Duodenal mucosa (tissue), 2 donors: Measurements from ENCODE around the gene NR1D1.

Experiments
- H3K27ac ChIP-seq: one replicate; pipeline ENCODE4 v1.7.0; 2013; ENCODE audit warnings: low read depth, low read length
- H3K27me3 ChIP-seq, 2 donors: one replicate each; pipeline ENCODE4 v1.7.0; 2013; ENCODE audit warnings: low read length in 2 of 2, control low read depth in 1 of 2; ENCODE audit not compliant: insufficient read depth in 2 of 2, control insufficient read depth in 1 of 2
- H3K36me3 ChIP-seq, 2 donors: one replicate each; pipeline ENCODE4 v1.7.0; 2013; ENCODE audit warnings: low read length in 2 of 2, control low read depth in 1 of 2; ENCODE audit not compliant: insufficient read depth in 2 of 2, control insufficient read depth in 1 of 2
- H3K4me1 ChIP-seq, 2 donors: one replicate each; pipeline ENCODE4 v1.7.0; 2013; ENCODE audit warnings: low read length in 2 of 2, control low read depth in 1 of 2; ENCODE audit not compliant: insufficient read depth in 2 of 2, control insufficient read depth in 1 of 2
- H3K4me3 ChIP-seq, 2 donors: one replicate each; pipeline ENCODE4 v1.7.0; 2013; ENCODE audit warnings: low read length in 2 of 2, low read depth in 1 of 2
- H3K9ac ChIP-seq, 2 donors: one replicate each; pipeline ENCODE4 v1.7.0; 2013; ENCODE audit warnings: low read length in 2 of 2, low read depth in 1 of 2
- H3K9me3 ChIP-seq, 2 donors: one replicate each; pipeline ENCODE4 v1.7.0; 2013; ENCODE audit warnings: low read length in 2 of 2, control low read depth in 1 of 2; ENCODE audit not compliant: control insufficient read depth in 1 of 2

Gene NR1D1

DNA sequence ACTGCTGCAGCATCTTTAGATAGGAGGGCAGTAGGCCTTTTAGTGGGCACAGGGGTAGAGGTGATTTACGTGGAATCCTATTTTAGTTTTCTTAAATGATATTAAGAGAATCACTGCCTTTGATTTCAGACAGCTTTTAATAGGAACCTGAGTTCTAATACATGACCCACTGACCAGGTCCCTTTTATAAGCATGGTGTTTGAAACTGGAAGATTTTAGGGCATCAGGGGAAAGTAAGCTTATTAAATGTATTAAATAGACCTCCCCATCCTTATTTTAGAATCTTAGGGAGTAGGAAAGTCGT lies 23.4 kb upstream of the NR1D1 start:
- no peaks in the 10 kb centered on the region for H3K27me3 ChIP-seq
- H3K27ac ChIP-seq, result peak overlapping the region; percentile 87
- no peaks in the 10 kb centered on the region for H3K9me3 ChIP-seq
- peak overlapping the region; percentile 92 for H3K9ac ChIP-seq
- peaks cover 8 to 20% of the 10 kb centered on the region in 2 donors for H3K36me3 ChIP-seq
- H3K4me3 ChIP-seq, result peak overlapping the region; percentile 92 to 98
- peaks cover 11 to 21% of the 10 kb centered on the region in 2 donors for H3K4me1 ChIP-seq

DNA sequence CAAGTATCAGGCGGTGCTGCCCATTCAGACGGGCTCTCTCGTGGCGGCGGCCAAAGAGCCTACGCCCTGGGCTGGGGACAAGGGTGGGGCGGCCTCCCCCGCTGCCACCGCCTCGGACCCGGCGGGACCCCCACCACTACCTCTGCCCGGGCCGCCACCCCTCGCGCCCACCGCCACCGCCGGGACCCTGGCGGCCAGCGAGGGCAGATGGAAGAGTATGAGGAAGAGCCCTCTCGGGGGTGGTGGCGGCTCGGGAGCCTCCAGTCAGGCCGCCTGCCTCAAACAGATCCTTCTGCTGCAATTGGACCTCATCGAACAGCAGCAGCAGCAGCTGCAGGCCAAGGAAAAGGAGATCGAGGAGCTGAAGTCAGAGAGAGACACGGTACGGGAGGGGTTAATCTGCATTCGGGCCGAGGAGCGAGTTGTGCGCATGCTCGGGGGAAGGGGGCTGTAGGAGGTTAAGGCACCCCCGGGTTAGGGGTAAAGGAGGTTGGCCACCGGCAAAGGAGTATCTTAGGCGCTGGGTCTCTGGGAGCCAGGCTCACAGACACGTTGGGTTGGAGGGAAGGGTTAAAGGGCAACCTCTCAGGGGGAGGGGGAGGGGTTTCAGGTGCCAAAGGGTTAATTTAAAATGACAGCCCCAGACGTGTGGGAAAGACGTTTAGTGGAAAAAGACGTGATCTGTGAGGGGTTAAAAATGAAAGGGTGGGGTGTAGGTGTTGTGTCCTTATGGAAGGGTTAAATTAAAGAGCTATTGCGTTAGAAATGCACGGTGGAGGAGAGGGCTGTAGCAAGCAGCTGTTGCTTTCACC lies 22.8 kb upstream of the NR1D1 start:
- peaks cover 11 to 21% of the 10 kb centered on the region in 2 donors for H3K4me1 ChIP-seq
- peak overlapping the region; percentile 87 for H3K27ac ChIP-seq

DNA sequence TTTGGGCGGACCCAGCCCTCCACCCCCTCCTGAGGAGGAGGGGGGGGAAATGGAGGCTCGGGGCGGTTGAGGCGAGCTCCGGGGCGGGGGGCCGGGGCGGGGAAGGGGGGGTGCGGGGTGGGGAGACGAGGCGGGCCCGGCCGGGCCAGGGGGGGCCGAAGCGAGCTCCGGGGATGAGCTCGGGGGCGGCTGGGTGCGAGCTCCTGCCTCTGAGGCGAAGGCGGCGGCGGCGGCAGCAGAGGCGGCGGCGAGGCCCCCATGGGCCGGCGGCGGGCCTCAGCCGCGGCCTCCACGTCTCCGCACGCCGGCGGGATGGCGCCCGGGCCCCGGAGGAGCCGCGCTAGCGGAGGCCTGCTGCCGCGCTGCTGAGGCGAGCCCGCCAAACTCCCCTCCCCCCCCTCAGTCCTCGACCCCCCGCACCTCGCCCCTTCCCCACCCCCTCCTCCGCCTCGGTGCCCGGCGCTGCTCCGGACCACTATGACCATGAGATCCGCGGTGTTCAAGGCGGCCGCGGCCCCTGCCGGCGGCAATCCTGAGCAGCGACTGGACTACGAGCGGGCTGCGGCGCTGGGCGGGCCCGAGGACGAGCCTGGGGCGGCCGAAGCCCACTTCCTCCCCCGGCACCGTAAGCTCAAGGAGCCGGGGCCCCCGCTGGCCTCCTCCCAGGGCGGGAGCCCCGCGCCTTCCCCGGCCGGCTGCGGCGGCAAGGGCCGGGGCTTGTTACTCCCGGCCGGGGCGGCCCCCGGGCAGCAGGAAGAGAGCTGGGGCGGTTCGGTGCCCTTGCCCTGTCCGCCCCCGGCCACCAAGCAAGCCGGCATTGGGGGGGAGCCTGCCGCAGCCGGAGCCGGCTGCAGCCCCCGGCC lies 22.0 kb upstream of the NR1D1 start:
- peaks cover 8 to 13% of the 10 kb centered on the region in 2 donors for H3K36me3 ChIP-seq
- peak overlapping the region; percentile 92 to 94 for H3K9ac ChIP-seq
- H3K4me1 ChIP-seq, result peaks cover 11 to 21% of the 10 kb centered on the region in 2 donors
- H3K27me3 ChIP-seq, result no peaks in the 10 kb centered on the region
- no peaks in the 10 kb centered on the region for H3K9me3 ChIP-seq
- peak overlapping the region; percentile 92 to 98 for H3K4me3 ChIP-seq
- peak overlapping the region; percentile 87 for H3K27ac ChIP-seq

More for the DNA sequence above, 22.8 kb upstream of the NR1D1 start:
- Histone ChIP-seq H3K9me3 (no peaks in the 10 kb centered on the region), H3K27me3 (no peaks in the 10 kb centered on the region), H3K36me3 (peaks cover 8 to 20% of the 10 kb centered on the region in 2 donors), H3K9ac (peak overlapping the region; percentile 92), H3K4me3 (peak overlapping the region; percentile 92 to 98)

DNA sequence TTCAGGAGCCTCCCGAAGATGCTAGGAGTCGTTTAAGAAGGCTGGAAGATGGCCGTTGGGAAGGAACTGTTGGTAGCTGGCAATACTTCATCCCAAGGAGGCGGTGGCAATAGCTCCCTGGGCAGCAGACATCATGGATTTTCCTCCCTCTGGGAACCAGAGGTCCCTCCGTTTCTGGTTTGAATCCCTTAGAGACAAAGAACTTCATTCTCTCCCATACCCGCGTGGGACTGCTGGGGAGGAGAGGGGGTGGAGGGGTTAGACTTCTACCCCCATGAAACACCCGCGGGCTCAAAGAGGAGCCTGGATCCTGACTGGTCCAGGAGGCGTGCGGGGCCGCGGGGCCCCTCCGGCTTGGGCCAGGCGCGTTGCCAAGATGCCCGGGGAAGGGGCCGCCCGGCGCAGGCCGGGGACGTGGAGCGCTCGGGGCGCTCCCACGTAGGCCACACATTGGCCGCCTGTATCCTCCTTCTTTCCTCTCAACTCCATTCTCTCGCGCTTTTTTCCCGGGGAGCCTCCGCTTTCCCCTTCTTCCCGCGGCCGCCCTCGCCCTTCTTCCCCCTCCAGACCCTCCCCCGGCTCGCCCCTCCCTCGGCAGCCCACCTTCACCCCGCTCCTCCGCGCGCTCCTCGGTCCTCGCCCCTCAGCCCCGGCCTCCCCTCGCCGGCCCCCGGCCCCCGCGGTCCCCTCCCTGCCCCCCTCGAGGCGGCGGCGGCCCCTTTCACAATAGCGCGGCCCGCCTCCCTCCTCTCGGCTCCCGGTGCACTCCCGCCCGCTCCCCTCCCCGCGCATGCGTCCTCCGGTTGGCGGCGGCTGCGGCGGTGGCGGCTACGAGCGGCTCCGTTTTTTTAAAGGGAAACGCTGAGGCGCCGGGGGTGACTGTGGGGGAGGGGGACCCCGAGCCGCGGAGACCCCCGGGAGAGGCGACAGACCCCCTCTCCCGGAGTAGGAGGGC lies 21.1 kb upstream of the NR1D1 start, which contains the start of gene MSL1:
MSL1 (plus strand) TSS at position 791 of the 955 bp plus-strand sequence. CDS start 642 bp downstream, outside the sequence.
- H3K36me3 ChIP-seq, result peaks cover 4 to 5% of the 10 kb centered on the region in 2 donors
- no peaks in the 10 kb centered on the region for H3K27me3 ChIP-seq
- peak within 1 kb of the TSS; percentile 87 for H3K27ac ChIP-seq
- peak within 1 kb of the TSS; percentile 92 to 98 for H3K4me3 ChIP-seq
- H3K9me3 ChIP-seq, result no peaks in the 10 kb centered on the region
- H3K4me1 ChIP-seq, result peaks cover 11 to 21% of the 10 kb centered on the region in 2 donors
- H3K9ac ChIP-seq, result peak within 1 kb of the TSS; percentile 92 to 94

DNA sequence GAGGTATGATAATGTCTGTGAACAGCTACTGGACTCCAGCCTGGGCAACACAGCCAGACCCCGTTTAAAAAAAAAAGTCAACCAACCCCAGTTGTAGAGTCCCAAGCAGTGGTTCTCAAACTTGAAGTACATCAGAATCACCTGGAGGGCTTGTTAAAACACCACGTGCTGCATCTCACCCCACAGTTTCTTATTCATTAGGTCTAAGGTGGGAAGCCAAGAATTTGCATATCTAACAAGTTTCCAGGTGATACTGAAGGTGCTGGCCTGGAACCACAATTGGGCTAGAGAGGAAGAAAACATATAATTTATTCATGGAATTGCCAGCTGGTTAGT lies 14.7 kb upstream of the NR1D1 start:
- no peaks in the 10 kb centered on the region for H3K9me3 ChIP-seq
- no peak overlapping the region for H3K9ac ChIP-seq
- peaks cover 38% of the 10 kb centered on the region in 2 donors for H3K4me1 ChIP-seq
- H3K36me3 ChIP-seq, result no peaks in the 10 kb centered on the region
- no peaks in the 10 kb centered on the region for H3K27me3 ChIP-seq
- H3K4me3 ChIP-seq, result no peak overlapping the region
- no peak overlapping the region for H3K27ac ChIP-seq

DNA sequence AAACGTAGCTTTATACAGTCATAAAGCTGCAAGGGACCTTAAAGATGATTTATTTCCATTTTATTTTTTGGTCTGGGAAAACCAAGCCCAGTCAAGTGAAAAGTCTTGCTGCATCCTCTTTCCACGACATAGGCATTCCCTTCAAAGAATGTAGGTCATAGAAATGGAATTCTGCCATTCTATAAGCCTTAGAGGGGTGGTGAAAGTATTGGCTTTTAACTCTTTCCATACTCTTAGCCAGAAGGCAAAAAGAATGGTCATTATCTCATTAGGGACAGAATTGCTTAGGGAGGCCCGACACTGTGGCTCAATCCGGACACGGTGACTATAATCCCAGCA lies 13.5 kb upstream of the NR1D1 start:
- Histone ChIP-seq H3K27me3 (no peaks in the 10 kb centered on the region), H3K4me3 (peak overlapping the region in 1 of 2 donors; percentile 75), H3K9ac (peak overlapping the region; percentile 61 to 70), H3K27ac (peak overlapping the region; percentile 69), H3K36me3 (no peaks in the 10 kb centered on the region), H3K4me1 (peaks cover 50% of the 10 kb centered on the region in 2 donors), H3K9me3 (no peaks in the 10 kb centered on the region)

DNA sequence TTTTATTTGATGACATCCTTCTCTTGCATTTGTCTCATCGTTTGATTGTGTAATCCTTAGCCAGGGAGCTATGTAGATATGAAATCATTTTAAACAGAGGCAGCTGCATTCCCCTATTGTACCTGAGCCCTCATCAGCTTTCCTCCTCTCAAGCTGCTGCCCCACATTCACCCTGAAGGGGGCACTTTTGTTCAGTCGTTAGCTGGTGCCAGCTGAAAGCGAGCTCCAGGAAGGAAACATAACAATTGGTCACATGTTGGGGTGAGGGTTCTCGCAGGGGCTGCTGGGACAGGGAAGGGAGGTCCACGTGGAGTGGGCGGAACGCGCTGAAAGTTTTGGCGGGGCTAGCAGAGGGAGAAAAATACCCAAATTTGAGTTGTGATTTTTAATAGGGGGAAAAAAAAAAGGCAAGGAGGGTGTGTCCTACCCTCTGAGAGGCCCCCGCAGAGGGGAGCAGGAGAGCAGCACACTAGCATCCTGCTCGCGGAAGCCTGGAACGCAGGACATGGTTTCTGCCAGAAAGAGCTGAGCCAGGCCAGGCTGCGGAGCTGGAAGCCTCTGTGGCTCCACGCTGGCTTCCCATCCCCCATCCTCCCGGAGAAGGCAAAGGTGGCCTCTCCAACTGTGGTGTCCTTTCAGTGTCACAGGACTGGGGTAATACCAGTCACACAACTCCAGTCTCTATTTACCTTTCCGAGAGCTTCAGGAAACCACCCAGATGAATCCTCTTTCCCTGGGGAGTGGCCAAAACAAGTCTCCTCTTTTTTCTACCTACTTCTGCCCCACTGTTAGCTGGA lies 12.9 kb upstream of the NR1D1 start:
- Histone ChIP-seq H3K9me3 (no peaks in the 10 kb centered on the region), H3K4me1 (peaks cover 55% of the 10 kb centered on the region in 2 donors), H3K4me3 (peak overlapping the region; percentile 75), H3K9ac (peak overlapping the region; percentile 65 to 70), H3K36me3 (no peaks in the 10 kb centered on the region), H3K27me3 (no peaks in the 10 kb centered on the region), H3K27ac (peak overlapping the region; percentile 69)

DNA sequence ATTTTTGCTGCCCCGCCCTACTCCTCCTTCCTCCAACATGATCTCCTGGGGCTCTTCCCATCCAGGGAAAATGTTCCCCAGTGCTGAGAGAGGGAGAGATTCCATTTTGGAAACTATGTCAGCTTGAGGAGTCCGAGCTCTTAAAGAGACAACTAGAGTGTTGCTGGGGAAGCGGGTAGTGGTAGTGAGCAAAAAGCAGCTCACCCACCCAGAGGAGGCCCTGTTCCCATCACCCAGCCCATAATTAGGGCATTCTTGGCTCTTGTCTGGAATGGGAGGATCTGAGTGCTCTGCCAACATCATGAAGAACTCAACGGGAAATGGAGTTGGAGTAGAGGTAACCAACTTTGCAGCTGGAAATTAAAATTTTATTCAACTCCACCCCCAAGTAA lies 12.3 kb upstream of the NR1D1 start:
- no peaks in the 10 kb centered on the region for H3K27me3 ChIP-seq
- no peaks in the 10 kb centered on the region for H3K9me3 ChIP-seq
- H3K9ac ChIP-seq, result peak overlapping the region; percentile 65 to 70
- H3K4me1 ChIP-seq, result peaks cover 60 to 61% of the 10 kb centered on the region in 2 donors
- no peak overlapping the region for H3K27ac ChIP-seq
- H3K36me3 ChIP-seq, result no peaks in the 10 kb centered on the region
- H3K4me3 ChIP-seq, result peak overlapping the region in 1 of 2 donors; percentile 26

DNA sequence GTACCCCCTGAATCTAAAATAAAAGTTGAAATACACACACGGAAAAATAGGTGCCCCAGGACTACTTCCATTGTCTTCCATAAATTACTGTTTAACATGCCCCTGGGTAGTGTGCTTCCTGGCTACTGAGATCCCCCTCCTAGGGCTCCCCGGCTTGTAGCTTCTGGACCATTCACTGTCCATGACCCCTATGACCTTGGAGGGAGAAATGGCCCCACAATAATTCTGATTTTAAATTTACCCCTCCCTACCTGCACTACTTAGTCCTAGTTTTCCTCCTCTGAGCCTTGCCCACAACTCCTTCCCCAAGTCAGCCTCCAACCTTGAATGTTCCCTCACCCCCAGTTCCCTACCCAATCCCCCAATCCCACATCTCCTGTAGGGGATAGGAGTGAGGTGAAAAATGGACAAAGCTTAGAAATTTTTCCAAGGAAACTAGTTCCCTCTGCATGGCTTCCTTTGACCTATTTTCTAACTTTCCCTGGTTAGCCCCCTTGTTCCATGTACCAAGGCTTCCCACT lies 11.9 kb upstream of the NR1D1 start:
- H3K4me3 ChIP-seq, result peak overlapping the region; percentile 26 to 37
- H3K9me3 ChIP-seq, result no peaks in the 10 kb centered on the region
- peak overlapping the region; percentile 82 for H3K27ac ChIP-seq
- peaks cover 65 to 66% of the 10 kb centered on the region in 2 donors for H3K4me1 ChIP-seq
- peak overlapping the region; percentile 65 to 70 for H3K9ac ChIP-seq
- H3K27me3 ChIP-seq, result no peaks in the 10 kb centered on the region
- H3K36me3 ChIP-seq, result no peaks in the 10 kb centered on the region
